ENCODE measurements around the gene PRDM16.

PRDM16 gene

GRCh38 chr1:3453891-3454810 is 385.1 kb downstream of the PRDM16 start, which contains the start of gene ARHGEF16 (continued):
- TF ChIP-seq ZSCAN4 (tag by site-specific recombination; IDR thresholded peaks at IDR 0.05) (no peak), ZNF776 (tag by site-specific recombination; IDR thresholded peaks at IDR 0.05; ENCODE audit: borderline replicate concordance) (no peak), ZEB2 (tag by site-specific recombination; IDR thresholded peaks at IDR 0.05) (no peak; the same call in 1 of the 2 replicates), ZBTB8A (tag by site-specific recombination; IDR thresholded peaks at IDR 0.05) (peak; percentile 86), YY1 (tag by site-specific recombination; IDR thresholded peaks at IDR 0.05) (no peak), ZNF394 (tag by site-specific recombination; IDR thresholded peaks at IDR 0.05; ENCODE audit: borderline replicate concordance) (no peak), ZNF654 (tag by site-specific recombination; IDR thresholded peaks at IDR 0.05; ENCODE audit: low read depth) (no peak), ZBTB20 (tag by site-specific recombination; IDR thresholded peaks at IDR 0.05) (peak; percentile 38; the same call in 1 of the 2 replicates), ZNF221 (tag by site-specific recombination; IDR thresholded peaks at IDR 0.05; ENCODE audit: borderline replicate concordance) (no peak), ZBTB26 (tag by site-specific recombination; optimal IDR thresholded peaks at IDR 0.05) (peak; percentile 54), ZNF10 (tag by site-specific recombination; IDR thresholded peaks at IDR 0.05) (no peak), TRIM28 (IDR thresholded peaks at IDR 0.05; ENCODE audit: borderline replicate concordance, low read length) (no peak), ZFP41 (tag by site-specific recombination; IDR thresholded peaks at IDR 0.05; ENCODE audit: borderline replicate concordance) (no peak), ZNF140 (tag by site-specific recombination; IDR thresholded peaks at IDR 0.05) (no peak), ZNF423 (tag by site-specific recombination; IDR thresholded peaks at IDR 0.05) (0 out of 2 replicates have a peak, but pooled peaks have one; percentile 39), ZNF830 (tag by site-specific recombination; IDR thresholded peaks at IDR 0.05; ENCODE audit: low read depth) (no peak), ZNF23 (tag by site-specific recombination; IDR thresholded peaks at IDR 0.05; ENCODE audit: borderline replicate concordance) (no peak), ZNF114 (tag by site-specific recombination; IDR thresholded peaks at IDR 0.05) (no peak), ZSCAN16 (tag by site-specific recombination; IDR thresholded peaks at IDR 0.05) (no peak), ZNF501 (tag by site-specific recombination; IDR thresholded peaks at IDR 0.05) (no peak), RBAK (tag by site-specific recombination; IDR thresholded peaks at IDR 0.05) (no peak), ZNF433 (tag by site-specific recombination; IDR thresholded peaks at IDR 0.05; ENCODE audit: low read depth) (no peak), ZNF558 (tag by site-specific recombination; IDR thresholded peaks at IDR 0.05) (no peak), SCRT2 (tag by site-specific recombination; IDR thresholded peaks at IDR 0.05) (peak; percentile 23; the same call in 1 of the 2 replicates), ZNF302 (tag by site-specific recombination; IDR thresholded peaks at IDR 0.05; ENCODE audit: low read depth) (no peak), OVOL3 (tag by site-specific recombination; IDR thresholded peaks at IDR 0.05) (no peak), GLIS2 (tag by site-specific recombination; IDR thresholded peaks at IDR 0.05) (peak; percentile 11), ZNF121 (tag by site-specific recombination; IDR thresholded peaks at IDR 0.05) (peak; percentile 45; the same call in 1 of the 2 replicates), GLI2 (tag by site-specific recombination; IDR thresholded peaks at IDR 0.05; ENCODE audit: borderline replicate concordance, low read depth) (no peak), ATF2 (tag by site-specific recombination; IDR thresholded peaks at IDR 0.05; ENCODE audit: low read depth) (no peak)
- TF ChIP-seq, protein P1, sequence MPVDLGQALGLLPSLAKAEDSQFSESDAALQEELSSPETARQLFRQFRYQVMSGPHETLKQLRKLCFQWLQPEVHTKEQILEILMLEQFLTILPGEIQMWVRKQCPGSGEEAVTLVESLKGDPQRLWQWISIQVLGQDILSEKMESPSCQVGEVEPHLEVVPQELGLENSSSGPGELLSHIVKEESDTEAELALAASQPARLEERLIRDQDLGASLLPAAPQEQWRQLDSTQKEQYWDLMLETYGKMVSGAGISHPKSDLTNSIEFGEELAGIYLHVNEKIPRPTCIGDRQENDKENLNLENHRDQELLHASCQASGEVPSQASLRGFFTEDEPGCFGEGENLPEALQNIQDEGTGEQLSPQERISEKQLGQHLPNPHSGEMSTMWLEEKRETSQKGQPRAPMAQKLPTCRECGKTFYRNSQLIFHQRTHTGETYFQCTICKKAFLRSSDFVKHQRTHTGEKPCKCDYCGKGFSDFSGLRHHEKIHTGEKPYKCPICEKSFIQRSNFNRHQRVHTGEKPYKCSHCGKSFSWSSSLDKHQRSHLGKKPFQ (tag by site-specific recombination; IDR thresholded peaks at IDR 0.05) = no peak
- TF ChIP-seq, protein P2, sequence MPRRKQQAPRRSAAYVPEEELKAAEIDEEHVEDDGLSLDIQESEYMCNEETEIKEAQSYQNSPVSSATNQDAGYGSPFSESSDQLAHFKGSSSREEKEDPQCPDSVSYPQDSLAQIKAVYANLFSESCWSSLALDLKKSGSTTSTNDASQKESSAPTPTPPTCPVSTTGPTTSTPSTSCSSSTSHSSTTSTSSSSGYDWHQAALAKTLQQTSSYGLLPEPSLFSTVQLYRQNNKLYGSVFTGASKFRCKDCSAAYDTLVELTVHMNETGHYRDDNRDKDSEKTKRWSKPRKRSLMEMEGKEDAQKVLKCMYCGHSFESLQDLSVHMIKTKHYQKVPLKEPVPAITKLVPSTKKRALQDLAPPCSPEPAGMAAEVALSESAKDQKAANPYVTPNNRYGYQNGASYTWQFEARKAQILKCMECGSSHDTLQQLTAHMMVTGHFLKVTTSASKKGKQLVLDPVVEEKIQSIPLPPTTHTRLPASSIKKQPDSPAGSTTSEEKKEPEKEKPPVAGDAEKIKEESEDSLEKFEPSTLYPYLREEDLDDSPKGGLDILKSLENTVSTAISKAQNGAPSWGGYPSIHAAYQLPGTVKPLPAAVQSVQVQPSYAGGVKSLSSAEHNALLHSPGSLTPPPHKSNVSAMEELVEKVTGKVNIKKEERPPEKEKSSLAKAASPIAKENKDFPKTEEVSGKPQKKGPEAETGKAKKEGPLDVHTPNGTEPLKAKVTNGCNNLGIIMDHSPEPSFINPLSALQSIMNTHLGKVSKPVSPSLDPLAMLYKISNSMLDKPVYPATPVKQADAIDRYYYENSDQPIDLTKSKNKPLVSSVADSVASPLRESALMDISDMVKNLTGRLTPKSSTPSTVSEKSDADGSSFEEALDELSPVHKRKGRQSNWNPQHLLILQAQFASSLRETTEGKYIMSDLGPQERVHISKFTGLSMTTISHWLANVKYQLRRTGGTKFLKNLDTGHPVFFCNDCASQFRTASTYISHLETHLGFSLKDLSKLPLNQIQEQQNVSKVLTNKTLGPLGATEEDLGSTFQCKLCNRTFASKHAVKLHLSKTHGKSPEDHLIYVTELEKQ (tag by site-specific recombination; IDR thresholded peaks at IDR 0.05; ENCODE audit: borderline replicate concordance) = no peak
